Loucy (cell line): ENCODE data around the gene PIK3C2A.

Experiments
- CTCF ChIP-seq: fragments of 200-600 bp; sonication (generic); conservative IDR thresholded peaks from 2 replicates; pipeline ENCODE4 v1.5.1; 2014; ENCODE audit warnings: mild to moderate bottlenecking, antibody characterized with exemption, low read length
- EZH2phosphoT487 ChIP-seq: fragments of 200-600 bp; IDR thresholded peaks from 2 replicates; pipeline ENCODE4 v1.6.1; 2018; ENCODE audit warnings: antibody characterized with exemption, mild to moderate bottlenecking, moderate library complexity, borderline replicate concordance

DNA sequence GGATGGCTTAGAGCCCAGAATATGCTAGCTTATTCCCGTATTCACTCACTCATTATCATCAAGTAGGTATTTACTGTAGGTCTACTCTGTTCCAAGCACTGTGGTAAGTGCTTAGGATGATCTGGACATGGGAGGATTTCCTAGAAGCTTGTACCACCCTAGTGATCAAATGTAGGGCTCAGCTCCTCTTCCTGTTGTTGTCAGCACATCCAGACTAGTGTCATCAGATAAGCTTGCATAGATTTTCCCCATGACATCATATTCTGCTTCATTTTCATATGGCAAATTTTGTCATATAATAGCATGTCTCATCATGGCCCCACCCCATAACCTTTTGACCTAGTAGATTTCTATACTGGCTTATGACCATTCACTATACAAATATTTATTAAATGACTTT is 49.4 kb upstream of the PIK3C2A start:
- TF ChIP-seq CTCF, result no peak
- no peak for TF ChIP-seq EZH2phosphoT487
